Measurements from ENCODE around the gene STIL.

STIL gene

GRCh38 chr1:47235241-47235681 is 78.7 kb downstream of the STIL start:
- peaks cover 84% of the 10 kb centered on the region for H3K27me3 ChIP-seq (ENCODE audit: insufficient read depth, low read length)
- H3K36me3 ChIP-seq (ENCODE audit: insufficient read depth, low read length), result no peaks in the 10 kb centered on the region
- H3K9ac ChIP-seq (ENCODE audit: low read depth, low read length), result no peak overlapping the region
- no peak overlapping the region for H3K27ac ChIP-seq (ENCODE audit: low read depth, low read length)
- H3K4me3 ChIP-seq (ENCODE audit: low read length), result no peak overlapping the region
- peaks cover 14% of the 10 kb centered on the region for H3K4me1 ChIP-seq (ENCODE audit: insufficient read depth, low read length)
- H3K9me3 ChIP-seq (ENCODE audit: insufficient read depth, low read depth, low read length), result no peaks in the 10 kb centered on the region
- 23% methylated on average over 21 of the region's 21 CpGs for WGBS

- Histone ChIP-seq H3K4me3 (ENCODE audit: low read length) (no peak overlapping the region), H3K27ac (ENCODE audit: low read depth, low read length) (no peak overlapping the region), H3K4me1 (ENCODE audit: insufficient read depth, low read length) (peaks cover 34% of the 10 kb centered on the region), H3K36me3 (ENCODE audit: insufficient read depth, low read length) (no peaks in the 10 kb centered on the region), H3K27me3 (ENCODE audit: insufficient read depth, low read length) (peaks cover 97% of the 10 kb centered on the region), H3K9ac (ENCODE audit: low read depth, low read length) (no peak overlapping the region), H3K9me3 (ENCODE audit: insufficient read depth, low read depth, low read length) (no peaks in the 10 kb centered on the region)
- WGBS, result 70% methylated on average over 6 of the region's 6 CpGs
Observed at GRCh38 chr1:47233186-47233585, 80.8 kb downstream of the STIL start.

GRCh38 chr1:47232187-47232874 is 81.6 kb downstream of the STIL start, which contains the start of gene TAL1:
TAL1 (minus strand) TSS chr1:47232225; CDS start chr1:47225888, 6,337 bp downstream.
- H3K4me3 ChIP-seq (ENCODE audit: low read length), result peak within 1 kb of the TSS; percentile 34
- H3K27me3 ChIP-seq (ENCODE audit: insufficient read depth, low read length), result peaks cover 97% of the 10 kb centered on the region
- H3K4me1 ChIP-seq (ENCODE audit: insufficient read depth, low read length), result peaks cover 34% of the 10 kb centered on the region
- H3K9me3 ChIP-seq (ENCODE audit: insufficient read depth, low read depth, low read length), result no peaks in the 10 kb centered on the region
- WGBS, result 1% methylated on average over 51 of the region's 51 CpGs
- no peak within 1 kb of the TSS for H3K27ac ChIP-seq (ENCODE audit: low read depth, low read length)
- no peaks in the 10 kb centered on the region for H3K36me3 ChIP-seq (ENCODE audit: insufficient read depth, low read length)
- H3K9ac ChIP-seq (ENCODE audit: low read depth, low read length), result no peak within 1 kb of the TSS

GRCh38 chr1:47231301-47232186 is 82.4 kb downstream of the STIL start:
- Histone ChIP-seq H3K4me3 (ENCODE audit: low read length) (peak overlapping the region; percentile 33), H3K36me3 (ENCODE audit: insufficient read depth, low read length) (no peaks in the 10 kb centered on the region), H3K9ac (ENCODE audit: low read depth, low read length) (no peak overlapping the region), H3K27ac (ENCODE audit: low read depth, low read length) (no peak overlapping the region), H3K9me3 (ENCODE audit: insufficient read depth, low read depth, low read length) (no peaks in the 10 kb centered on the region), H3K4me1 (ENCODE audit: insufficient read depth, low read length) (peaks cover 36% of the 10 kb centered on the region), H3K27me3 (ENCODE audit: insufficient read depth, low read length) (peaks cover 100% of the 10 kb centered on the region)
- WGBS, result under 1% methylated on average over 60 of the region's 62 CpGs

GRCh38 chr1:47230692-47231300 is 83.2 kb downstream of the STIL start:
- Histone ChIP-seq H3K4me3 (ENCODE audit: low read length) (peak overlapping the region; percentile 34), H3K4me1 (ENCODE audit: insufficient read depth, low read length) (peaks cover 38% of the 10 kb centered on the region), H3K9me3 (ENCODE audit: insufficient read depth, low read depth, low read length) (no peaks in the 10 kb centered on the region), H3K27ac (ENCODE audit: low read depth, low read length) (no peak overlapping the region), H3K36me3 (ENCODE audit: insufficient read depth, low read length) (no peaks in the 10 kb centered on the region), H3K9ac (ENCODE audit: low read depth, low read length) (no peak overlapping the region), H3K27me3 (ENCODE audit: insufficient read depth, low read length) (peaks cover 100% of the 10 kb centered on the region)
- WGBS, result under 1% methylated on average over 42 of the region's 44 CpGs

GRCh38 chr1:47229886-47230691 is 83.9 kb downstream of the STIL start:
- Histone ChIP-seq H3K36me3 (ENCODE audit: insufficient read depth, low read length) (no peaks in the 10 kb centered on the region), H3K9ac (ENCODE audit: low read depth, low read length) (no peak overlapping the region), H3K27me3 (ENCODE audit: insufficient read depth, low read length) (peaks cover 100% of the 10 kb centered on the region), H3K4me3 (ENCODE audit: low read length) (peak overlapping the region; percentile 34), H3K27ac (ENCODE audit: low read depth, low read length) (no peak overlapping the region), H3K9me3 (ENCODE audit: insufficient read depth, low read depth, low read length) (no peaks in the 10 kb centered on the region), H3K4me1 (ENCODE audit: insufficient read depth, low read length) (peaks cover 38% of the 10 kb centered on the region)
- WGBS, result under 1% methylated on average over 13 of the region's 23 CpGs

- Histone ChIP-seq H3K27ac (ENCODE audit: low read depth, low read length) (no peak overlapping the region), H3K4me3 (ENCODE audit: low read length) (peak overlapping the region; percentile 12), H3K27me3 (ENCODE audit: insufficient read depth, low read length) (peaks cover 100% of the 10 kb centered on the region), H3K36me3 (ENCODE audit: insufficient read depth, low read length) (no peaks in the 10 kb centered on the region), H3K9ac (ENCODE audit: low read depth, low read length) (no peak overlapping the region), H3K9me3 (ENCODE audit: insufficient read depth, low read depth, low read length) (no peaks in the 10 kb centered on the region), H3K4me1 (ENCODE audit: insufficient read depth, low read length) (peaks cover 38% of the 10 kb centered on the region)
- 2% methylated on average over 32 of the region's 35 CpGs for WGBS
Observed at GRCh38 chr1:47229031-47229885, 84.7 kb downstream of the STIL start.

- H3K27me3 ChIP-seq (ENCODE audit: insufficient read depth, low read length), result peaks cover 100% of the 10 kb centered on the region
Observed at GRCh38 chr1:47228644-47229030, 85.3 kb downstream of the STIL start.

GRCh38 chr1:47227341-47228232 is 86.4 kb downstream of the STIL start:
- no peak overlapping the region for H3K27ac ChIP-seq (ENCODE audit: low read depth, low read length)
- no peak overlapping the region for H3K9ac ChIP-seq (ENCODE audit: low read depth, low read length)
- H3K36me3 ChIP-seq (ENCODE audit: insufficient read depth, low read length), result no peaks in the 10 kb centered on the region
- H3K9me3 ChIP-seq (ENCODE audit: insufficient read depth, low read depth, low read length), result no peaks in the 10 kb centered on the region
- peaks cover 33% of the 10 kb centered on the region for H3K4me1 ChIP-seq (ENCODE audit: insufficient read depth, low read length)
- peaks cover 100% of the 10 kb centered on the region for H3K27me3 ChIP-seq (ENCODE audit: insufficient read depth, low read length)
- H3K4me3 ChIP-seq (ENCODE audit: low read length), result no peak overlapping the region
- WGBS, result 37% methylated on average over 6 of the region's 7 CpGs

More at GRCh38 chr1:47228644-47229030, 85.3 kb downstream of the STIL start:
- WGBS, result 15% methylated on average over 12 of the region's 12 CpGs
- no peak overlapping the region for H3K9ac ChIP-seq (ENCODE audit: low read depth, low read length)
- no peaks in the 10 kb centered on the region for H3K9me3 ChIP-seq (ENCODE audit: insufficient read depth, low read depth, low read length)
- no peaks in the 10 kb centered on the region for H3K36me3 ChIP-seq (ENCODE audit: insufficient read depth, low read length)
- H3K27ac ChIP-seq (ENCODE audit: low read depth, low read length), result no peak overlapping the region
- H3K4me1 ChIP-seq (ENCODE audit: insufficient read depth, low read length), result peaks cover 38% of the 10 kb centered on the region
- peak overlapping the region; percentile 12 for H3K4me3 ChIP-seq (ENCODE audit: low read length)

Measured in HUES64 (cell line).